Fibroblast of lung (primary cell): ENCODE results near the gene KIF26B.

ENCODE experiments used
- CTCF ChIP-seq, 2 donors: IDR thresholded peaks in 1 of 2; conservative IDR thresholded peaks in 1 of 2; 1 replicate in 1 of 2; 2 replicates in 1 of 2; pipeline ENCODE4 v1.5.1; 2011 to 2012; ENCODE audit warnings: low read length in 2 of 2, control low read depth in 1 of 2, inconsistent platforms in 1 of 2, low read depth in 1 of 2, mild to moderate bottlenecking in 1 of 2
- EZH2 ChIP-seq: IDR thresholded peaks from 2 replicates; pipeline ENCODE4 v1.5.1; 2012; ENCODE audit warnings: low read length, control low read depth, mild to moderate bottlenecking; ENCODE audit errors: missing control alignments

DNA sequence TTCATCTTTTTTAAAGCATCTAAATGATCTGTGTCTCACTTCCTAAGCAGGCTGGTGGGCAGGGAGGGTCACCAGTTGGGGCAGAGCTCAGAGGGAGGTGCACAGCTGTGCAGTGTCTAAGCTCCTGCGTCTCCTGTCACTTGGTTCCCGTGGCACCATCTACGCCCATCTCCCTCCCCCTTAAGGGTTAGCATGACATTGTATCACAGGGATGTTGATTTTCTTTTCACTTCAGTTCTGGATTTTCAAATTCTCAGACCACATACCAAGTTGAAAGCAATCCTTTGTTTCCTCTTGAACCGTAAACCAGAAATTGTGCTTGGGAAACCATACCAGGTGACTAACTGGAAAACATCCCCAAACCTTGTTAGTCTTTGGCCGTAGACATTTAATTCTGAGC lies 187.0 kb downstream of the KIF26B start:
- no peak for TF ChIP-seq CTCF (conservative IDR thresholded peaks at IDR 0.05 in 1 of 2, IDR thresholded peaks at IDR 0.05 in 1 of 2; ENCODE audit: low read depth in 1 of 2, low read length in 2 of 2)
- no peak for TF ChIP-seq EZH2
